ENCODE results near the gene JDP2. TPM values are rescaled to one million over a fixed set of nuclear protein-coding genes. Genes with fewer than 3 reads are reported as not detected.

JDP2 gene
- polyA plus RNA-seq, 1 of the 3 experiments (the other 2 are of a cell fraction) = 22.3 TPM

GRCh38 chr14:75506930-75507329 is 79.1 kb downstream of the JDP2 start:
- no peaks in the 10 kb centered on the region for H3K79me2 ChIP-seq (ENCODE audit: insufficient read depth)
- DNase-seq = no peak
- no peaks in the 10 kb centered on the region for H4K20me1 ChIP-seq (ENCODE audit: insufficient read depth)
- no peaks in the 10 kb centered on the region for H3K4me1 ChIP-seq (ENCODE audit: control insufficient read depth in 1 of 2, insufficient read depth in 2 of 2, low read depth in 1 of 2, low read length in 1 of 2)
- H3K9ac ChIP-seq = no peak overlapping the region
- no peak overlapping the region for H3K27ac ChIP-seq (ENCODE audit: low read depth in 2 of 2, low read length in 1 of 2)
- no peaks in the 10 kb centered on the region for H3K36me3 ChIP-seq (replicated peaks in 1 of 2; ENCODE audit: control insufficient read depth in 1 of 2, insufficient read depth in 2 of 2, low read length in 1 of 2)
- POLR2A ChIA-PET = no interaction called here
- 44% methylated on average over 1 of the region's 1 CpG for WGBS (ENCODE audit: low lambda C conversion rate)
- peaks cover 2% of the 10 kb centered on the region for H3F3A ChIP-seq (replicated peaks; ENCODE audit: insufficient read depth)
- H2AFZ ChIP-seq (ENCODE audit: low read depth) = no peak overlapping the region
- H3K4me2 ChIP-seq = no peak overlapping the region
- H3K27me3 ChIP-seq (ENCODE audit: insufficient read depth) = no peaks in the 10 kb centered on the region
- no peaks in the 10 kb centered on the region for H3K9me2 ChIP-seq
- no peak for TF ChIP-seq IRF3 (IDR thresholded peaks at IDR 0.05; ENCODE audit: low read depth, low read length)
- TF ChIP-seq NFIC (IDR thresholded peaks at IDR 0.05; ENCODE audit: borderline replicate concordance) = no peak
- TF ChIP-seq TEAD4 (IDR thresholded peaks at IDR 0.05; ENCODE audit: borderline replicate concordance, insufficient read depth) = no peak
- TF ChIP-seq USF2 (IDR thresholded peaks at IDR 0.05; ENCODE audit: borderline replicate concordance, low read depth, low read length) = no peak
- no peak overlapping the region for H3K4me3 ChIP-seq (ENCODE audit: low read depth in 2 of 2, low read length in 1 of 2)
- peaks cover 5% of the 10 kb centered on the region; the same call in 1 of the 2 replicates for H3K9me3 ChIP-seq
- CTCF ChIA-PET = interaction anchor here (0.6 to 1.8 kb wide), 3 partner anchors 18 to 203 kb away, joined by 3 to 8 read pairs (median 3); no protein-coding TSS in a partner anchor

GRCh38 chr14:75510547-75510946 is 82.7 kb downstream of the JDP2 start:
- H3K79me2 ChIP-seq (ENCODE audit: insufficient read depth) = no peaks in the 10 kb centered on the region
- H3K9ac ChIP-seq = no peak overlapping the region
- H3K4me1 ChIP-seq (ENCODE audit: control insufficient read depth in 1 of 2, insufficient read depth in 2 of 2, low read depth in 1 of 2, low read length in 1 of 2) = no peaks in the 10 kb centered on the region
- peaks cover 5% of the 10 kb centered on the region; the same call in 1 of the 2 replicates for H3K9me3 ChIP-seq
- CTCF ChIA-PET = interaction anchor here (1.4 kb wide), 1 partner anchor 50 kb away, joined by 7 read pairs; no protein-coding TSS in a partner anchor
- no peaks in the 10 kb centered on the region for H3K36me3 ChIP-seq (replicated peaks in 1 of 2; ENCODE audit: control insufficient read depth in 1 of 2, insufficient read depth in 2 of 2, low read length in 1 of 2)
- no peak for TF ChIP-seq GABPA (IDR thresholded peaks at IDR 0.05; ENCODE audit: low read depth)
- no peak for TF ChIP-seq USF2 (IDR thresholded peaks at IDR 0.05; ENCODE audit: borderline replicate concordance, low read depth, low read length)
- no peak for TF ChIP-seq FOSL2 (IDR thresholded peaks at IDR 0.05; ENCODE audit: borderline replicate concordance, low read depth)
- TF ChIP-seq YY1 (IDR thresholded peaks at IDR 0.05; ENCODE audit: low read depth) = no peak
- no peak for TF ChIP-seq RXRA (IDR thresholded peaks at IDR 0.05; ENCODE audit: borderline replicate concordance, low read depth)
- no peak for TF ChIP-seq SIN3A (IDR thresholded peaks at IDR 0.05; ENCODE audit: borderline replicate concordance, low read depth, low read length)
- no peak overlapping the region for H3K4me3 ChIP-seq (ENCODE audit: low read depth in 2 of 2, low read length in 1 of 2)
- H3K27ac ChIP-seq (ENCODE audit: low read depth in 2 of 2, low read length in 1 of 2) = no peak overlapping the region
- 94% methylated on average over 1 of the region's 1 CpG for WGBS (ENCODE audit: low lambda C conversion rate)
- 0 out of 2 replicates have a peak, but pooled peaks cover 3% of the 10 kb centered on the region for H3K27me3 ChIP-seq (ENCODE audit: insufficient read depth)
- no peaks in the 10 kb centered on the region for H4K20me1 ChIP-seq (ENCODE audit: insufficient read depth)
- H3K9me2 ChIP-seq = no peaks in the 10 kb centered on the region
- H2AFZ ChIP-seq (ENCODE audit: low read depth) = no peak overlapping the region
- DNase-seq = no peak
- POLR2A ChIA-PET = no interaction called here
- no peak overlapping the region for H3K4me2 ChIP-seq
- H3F3A ChIP-seq (replicated peaks; ENCODE audit: insufficient read depth) = peaks cover 2% of the 10 kb centered on the region

Data from SK-N-SH (cell line).